CD4-positive, alpha-beta T cell treated with Interleukin-6 for 4 hours (primary cell): Measurements from ENCODE around the gene STAG2.
A peak's percentile ranks its signal among the peaks of the same experiment; 100 is the strongest.
"Not testable (repeated sequence)": the region's sequence is repeated elsewhere in the genome, so short reads cannot be mapped to it uniquely, and the experiment has no call there.

Experiments used
- DNase-seq: peaks from one replicate; pipeline ENCODE4 v3.0.0-alpha.2; 2020; ENCODE audit warnings: mixed read lengths

Gene STAG2

DNA sequence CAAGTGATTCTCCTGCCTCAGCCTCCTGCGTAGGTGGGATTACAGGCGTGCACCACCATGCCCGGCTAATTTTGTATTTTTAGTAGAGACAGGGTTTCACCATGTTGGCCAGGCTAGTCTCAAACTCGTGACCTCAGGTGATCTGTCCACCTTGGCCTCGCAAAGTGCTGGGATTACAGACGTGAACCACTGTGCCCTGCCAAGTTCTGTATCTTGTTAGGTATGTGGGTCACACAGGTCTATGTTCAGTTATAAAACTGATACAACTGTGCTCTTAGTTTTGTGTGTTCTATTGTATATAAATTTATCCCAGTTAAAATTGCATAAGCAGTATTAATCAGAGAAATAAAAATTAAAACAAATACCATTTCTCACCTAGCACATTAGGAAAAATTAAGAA lies 122.9 kb downstream of the STAG2 start:
- DNase-seq, result not testable (repeated sequence)

DNA sequence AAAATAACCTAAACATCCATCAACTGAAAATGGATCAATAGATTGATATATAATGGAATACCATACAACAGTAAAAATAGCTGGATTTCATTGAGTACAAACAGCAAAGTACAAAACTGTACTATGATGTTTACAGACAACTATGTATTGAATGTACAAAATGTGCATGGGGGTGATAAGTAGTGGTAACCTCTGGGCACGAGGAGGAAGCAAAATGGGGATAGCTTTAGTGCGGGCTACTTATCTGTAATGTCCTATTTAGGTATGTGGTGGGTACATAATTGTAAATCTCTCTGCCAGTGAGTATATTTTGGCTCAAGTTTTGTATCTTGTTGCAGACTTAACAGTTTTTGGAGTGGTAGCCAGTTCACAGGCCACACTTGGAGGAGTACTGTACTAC lies 123.6 kb downstream of the STAG2 start:
- DNase-seq, result no peak

DNA sequence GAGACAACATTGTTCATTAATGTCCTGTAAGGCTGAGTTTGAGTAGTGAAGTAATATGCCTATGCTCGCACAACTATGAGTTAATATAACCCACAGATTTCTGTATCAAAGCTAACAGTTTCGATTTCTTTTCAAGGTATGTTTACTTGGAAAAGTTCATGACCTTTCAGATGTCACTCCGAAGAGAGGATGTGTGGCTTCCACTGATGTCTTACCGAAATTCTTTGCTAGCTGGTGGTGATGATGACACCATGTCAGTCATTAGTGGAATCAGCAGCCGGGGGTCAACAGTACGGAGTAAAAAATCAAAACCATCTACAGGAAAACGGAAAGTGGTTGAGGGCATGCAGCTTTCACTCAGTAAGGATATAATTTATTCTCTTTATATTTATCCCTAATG lies 124.9 kb downstream of the STAG2 start:
- DNase-seq, result peak; percentile 37

DNA sequence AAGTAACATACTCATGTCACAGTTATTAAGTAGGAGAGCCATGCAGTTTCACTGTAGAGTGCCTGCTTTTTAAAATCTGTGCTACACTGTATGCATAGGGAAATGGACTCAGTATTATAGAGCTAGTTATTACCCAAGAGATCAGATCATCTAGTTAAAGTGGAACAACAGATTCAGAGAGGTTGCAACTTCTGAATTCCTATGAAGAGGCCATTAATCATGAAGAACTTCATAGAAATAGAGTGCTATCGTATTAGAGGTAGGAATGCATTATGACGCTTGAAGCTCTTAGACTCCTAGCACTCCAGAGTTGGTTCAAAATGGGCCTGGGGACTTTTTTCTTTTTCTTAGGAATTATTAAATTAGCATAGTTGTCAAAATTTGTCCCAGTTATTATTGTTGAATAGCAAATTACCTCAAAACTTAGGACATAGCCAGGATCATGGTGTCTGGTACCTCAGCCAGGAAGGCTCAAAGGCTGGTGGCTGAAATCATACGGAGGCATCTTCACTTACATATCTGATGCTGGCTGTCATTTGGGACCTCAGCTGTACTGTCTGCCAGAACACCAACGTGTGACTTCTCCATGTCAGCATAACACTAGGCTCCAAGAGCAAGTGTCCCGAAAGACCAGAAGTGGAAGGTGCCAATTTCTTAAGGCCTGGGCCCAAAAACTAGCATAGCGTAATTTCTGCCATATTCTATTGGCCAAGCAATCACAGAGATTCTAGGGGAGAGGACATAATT lies 125.7 kb downstream of the STAG2 start:
- no peak for DNase-seq

DNA sequence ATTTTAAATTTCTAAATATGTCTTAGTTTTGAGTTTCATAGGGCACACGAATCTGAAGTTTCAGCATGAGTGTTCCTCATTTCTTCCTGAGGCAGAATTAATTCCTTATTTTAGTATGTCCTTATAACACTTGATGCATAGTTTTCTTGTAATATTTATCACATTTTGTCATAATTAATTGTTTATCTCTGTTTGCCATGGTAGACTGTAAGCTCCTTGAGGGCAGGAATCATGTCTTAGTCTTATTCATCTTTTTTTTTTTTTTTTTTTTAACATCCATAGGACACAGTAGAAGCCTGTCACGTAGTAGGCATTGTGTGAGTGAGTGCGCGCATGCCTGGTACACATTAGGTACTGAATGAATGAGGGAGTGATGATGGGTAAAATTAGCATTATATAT lies 131.7 kb downstream of the STAG2 start:
- no peak for DNase-seq

DNA sequence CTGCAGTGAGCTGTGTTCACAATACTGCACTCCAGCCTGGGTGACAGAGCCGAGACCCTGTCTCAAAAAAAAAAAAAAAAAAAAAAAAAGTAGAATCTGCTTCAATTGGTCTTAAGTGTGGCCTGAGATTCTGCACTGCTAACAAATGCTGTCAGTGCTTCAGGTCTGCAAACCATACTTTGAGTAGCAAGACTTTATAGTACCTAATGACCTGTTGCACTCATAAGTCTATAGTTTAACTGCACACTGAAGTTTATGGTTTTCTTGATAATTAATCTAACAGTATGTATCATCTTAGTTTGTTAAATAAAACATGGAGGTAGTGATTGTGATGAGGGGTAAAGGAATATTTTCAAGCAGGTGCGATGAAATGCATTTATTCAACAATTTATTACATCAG lies 135.6 kb downstream of the STAG2 start:
- DNase-seq, result no peak

DNA sequence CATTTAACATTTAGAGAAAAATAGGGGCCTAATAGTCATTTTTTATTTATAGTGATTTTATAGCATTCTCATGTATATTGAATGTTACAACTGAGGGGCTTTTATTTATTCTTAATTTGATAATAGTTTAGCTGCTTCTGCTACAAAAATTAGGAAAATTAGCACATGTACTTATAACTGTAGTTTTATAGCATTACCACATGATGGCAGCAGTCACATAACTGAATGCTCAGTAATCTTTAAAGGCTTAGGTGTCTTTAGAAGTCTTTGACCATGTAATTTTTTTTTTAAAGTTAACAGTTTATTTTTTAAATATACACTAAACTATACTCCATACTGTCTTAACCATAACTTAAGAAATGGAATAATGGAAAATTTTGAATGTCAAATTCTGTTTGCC lies 136.6 kb downstream of the STAG2 start:
- DNase-seq, result no peak

DNA sequence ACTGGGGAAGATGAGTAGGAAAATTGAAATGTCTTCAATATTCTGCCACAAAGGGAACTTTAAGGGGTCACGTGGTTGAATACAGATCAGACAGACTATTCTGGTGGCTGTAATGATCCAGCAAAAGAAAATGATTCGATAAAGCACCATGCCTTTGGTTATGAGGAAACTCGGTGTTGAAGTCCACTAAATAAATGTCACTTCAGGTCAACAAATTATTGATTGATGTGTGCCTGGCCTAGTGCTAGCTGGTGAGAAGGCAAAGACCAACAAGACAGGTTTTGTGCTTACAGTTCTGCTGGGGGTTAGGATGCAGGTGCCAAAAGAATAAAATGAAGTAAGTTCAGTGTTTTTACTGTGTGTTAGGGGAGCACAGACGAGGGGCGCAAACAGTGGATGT lies 142.5 kb downstream of the STAG2 start:
- DNase-seq, result no peak

DNA sequence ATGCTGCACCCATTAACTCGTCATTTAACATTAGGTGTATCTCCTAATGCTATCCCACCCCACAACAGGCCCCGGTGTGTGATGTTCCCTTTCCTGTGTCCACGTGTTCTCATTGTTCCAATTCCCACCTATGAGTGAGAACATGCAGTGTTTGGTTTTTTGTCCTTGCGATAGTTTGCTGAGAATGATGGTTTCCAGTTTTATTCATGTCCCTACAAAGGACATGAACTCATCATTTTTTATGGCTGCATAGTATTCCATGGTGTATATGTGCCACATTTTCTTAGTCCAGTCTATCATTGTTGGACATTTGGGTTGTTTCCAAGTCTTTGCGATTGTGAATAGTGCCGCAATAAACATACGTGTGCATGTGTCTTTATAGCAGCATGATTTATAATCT lies 143.0 kb downstream of the STAG2 start:
- DNase-seq, result not testable (repeated sequence)

DNA sequence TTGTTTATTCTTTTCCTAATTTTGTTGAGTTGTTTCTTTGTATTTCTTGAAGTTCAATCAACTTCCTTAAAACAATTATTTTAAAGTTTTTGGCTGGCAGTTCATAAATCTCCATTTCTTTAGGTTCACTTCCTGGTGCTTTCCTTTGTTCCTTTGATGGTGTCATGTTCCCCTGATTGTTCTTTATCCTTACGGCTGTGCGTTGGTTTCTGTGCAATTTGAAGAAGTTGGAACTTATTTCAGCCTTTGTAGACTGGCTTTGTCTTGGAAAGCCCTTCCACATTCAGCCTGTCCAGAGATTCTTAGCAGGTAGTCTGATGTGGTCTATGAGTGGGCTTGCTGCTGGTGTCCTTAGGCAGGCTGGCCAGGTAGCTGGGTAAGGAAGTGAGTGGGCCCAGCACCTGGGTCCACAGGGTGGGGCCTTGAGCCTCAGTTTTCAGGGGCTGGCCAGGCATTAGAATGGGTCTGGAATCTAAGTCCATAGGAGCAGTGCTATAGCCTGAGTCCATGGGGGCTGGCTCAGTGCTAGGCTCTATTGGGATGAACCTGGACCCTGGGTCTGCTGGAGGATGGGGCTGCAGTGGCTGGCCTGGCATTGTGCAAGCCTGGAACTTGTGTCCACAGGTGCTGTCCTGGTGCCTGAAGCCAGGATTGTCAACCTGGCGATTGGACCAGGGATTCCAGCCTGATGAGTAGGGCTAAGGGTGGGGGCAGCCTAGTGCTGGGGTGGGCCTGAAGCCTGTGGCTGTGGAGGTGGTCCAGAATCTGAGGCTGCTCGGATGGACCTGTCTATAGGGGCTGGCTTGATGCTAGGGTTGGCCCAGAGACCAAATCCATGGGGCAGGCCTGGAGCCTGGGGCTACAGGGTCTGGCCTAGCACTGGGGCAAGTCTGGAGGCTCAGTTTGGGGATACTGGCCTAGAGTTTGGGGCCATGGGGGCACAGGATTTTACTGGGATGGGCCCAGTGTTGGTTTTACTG lies 152.4 kb downstream of the STAG2 start:
- no peak for DNase-seq

DNA sequence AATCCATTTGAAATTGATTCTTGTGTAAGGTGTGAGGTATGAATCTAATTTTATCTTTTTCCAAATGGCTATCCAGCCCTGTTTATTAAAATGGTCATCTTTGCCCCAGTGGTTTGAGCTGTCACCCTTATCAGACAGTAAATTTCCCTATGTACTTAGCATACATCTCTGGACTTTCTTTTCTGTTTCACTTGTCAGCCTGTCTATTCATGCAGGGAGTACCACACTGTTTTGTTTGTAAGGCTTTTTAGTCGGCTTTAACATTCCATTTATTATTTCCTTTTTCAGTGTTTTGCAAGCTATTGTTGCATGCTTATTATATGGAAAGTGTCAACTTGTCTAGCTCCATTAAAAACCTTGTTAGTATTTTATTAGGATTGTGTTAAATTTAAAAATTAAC lies 155.8 kb downstream of the STAG2 start:
- DNase-seq, result no peak

DNA sequence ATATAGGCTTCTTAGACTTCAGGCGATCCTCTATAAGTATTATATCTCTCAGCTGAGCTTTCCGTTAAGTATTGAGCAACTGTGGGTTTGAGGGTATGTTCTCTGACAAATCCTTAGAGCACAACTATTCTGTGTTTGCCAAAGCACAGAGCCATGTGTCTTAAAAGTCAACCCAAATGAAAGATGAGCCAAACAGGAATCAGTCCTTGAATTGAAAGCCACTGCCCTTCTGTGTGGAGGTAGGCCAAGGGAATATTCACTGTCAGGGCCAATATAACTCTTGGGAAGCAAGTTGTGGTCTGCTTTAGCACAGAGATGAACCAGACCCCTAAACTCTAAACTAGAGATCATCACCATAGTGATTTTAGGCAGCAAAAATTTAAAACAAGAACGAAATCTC lies 164.0 kb downstream of the STAG2 start:
- DNase-seq, result no peak

DNA sequence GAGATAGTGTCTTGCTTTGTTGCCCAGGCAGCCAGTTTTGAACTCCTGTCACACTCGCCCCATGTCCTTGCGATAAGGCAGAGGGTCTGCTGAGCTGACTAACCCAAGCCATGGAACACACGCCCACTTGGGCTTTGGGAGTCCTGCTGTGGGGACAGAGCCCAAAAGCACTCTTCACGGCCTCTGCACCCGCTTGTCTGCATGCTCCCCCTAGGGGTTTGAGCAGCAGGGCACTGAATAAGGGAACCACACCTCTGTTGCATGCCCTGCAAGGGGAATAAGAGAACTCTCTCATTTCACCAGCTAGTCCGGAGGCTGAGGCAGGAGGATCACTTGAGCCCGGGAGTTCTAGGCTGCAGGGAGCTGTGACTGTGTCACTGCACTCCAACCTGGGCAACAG lies 166.0 kb downstream of the STAG2 start:
- DNase-seq, result no peak

DNA sequence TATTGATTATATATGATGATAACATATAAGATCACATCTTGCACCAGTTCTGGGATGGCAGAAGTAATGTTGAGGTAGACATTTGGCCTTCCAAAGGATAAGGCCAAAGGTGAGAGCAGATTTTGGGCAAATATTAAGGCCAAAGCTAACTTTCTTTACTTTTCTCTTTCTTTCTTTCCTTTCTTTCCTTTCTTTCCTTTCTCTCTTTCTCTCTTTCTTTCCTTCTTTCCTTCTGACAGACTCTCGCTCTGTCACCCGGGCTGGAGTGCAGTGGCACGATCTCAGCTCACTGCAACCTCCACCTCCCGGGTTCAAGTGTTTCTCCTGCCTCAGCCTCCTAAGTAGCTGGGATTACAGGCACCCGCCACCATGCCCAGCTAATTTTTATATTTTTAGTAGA lies 170.9 kb downstream of the STAG2 start:
- not testable (repeated sequence) for DNase-seq

DNA sequence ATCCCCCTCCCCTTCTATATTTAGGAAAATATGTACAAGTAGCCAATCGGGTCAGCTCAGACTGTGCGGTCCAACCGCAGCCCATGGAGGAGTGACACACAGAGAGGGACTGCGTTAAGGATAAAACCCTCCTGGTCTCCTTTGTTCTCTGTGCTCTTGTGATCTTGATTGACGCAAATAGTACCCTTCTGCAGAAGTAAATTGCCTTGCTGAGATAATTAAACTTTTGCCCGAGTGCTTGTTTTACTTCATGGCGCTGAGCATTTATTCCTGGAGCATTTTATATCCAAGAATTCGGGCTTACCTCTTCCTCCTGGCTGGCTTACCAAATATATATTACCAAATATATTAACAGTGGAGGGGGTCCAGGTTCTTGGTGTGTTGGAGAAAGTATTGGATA lies 184.2 kb downstream of the STAG2 start:
- no peak for DNase-seq

DNA sequence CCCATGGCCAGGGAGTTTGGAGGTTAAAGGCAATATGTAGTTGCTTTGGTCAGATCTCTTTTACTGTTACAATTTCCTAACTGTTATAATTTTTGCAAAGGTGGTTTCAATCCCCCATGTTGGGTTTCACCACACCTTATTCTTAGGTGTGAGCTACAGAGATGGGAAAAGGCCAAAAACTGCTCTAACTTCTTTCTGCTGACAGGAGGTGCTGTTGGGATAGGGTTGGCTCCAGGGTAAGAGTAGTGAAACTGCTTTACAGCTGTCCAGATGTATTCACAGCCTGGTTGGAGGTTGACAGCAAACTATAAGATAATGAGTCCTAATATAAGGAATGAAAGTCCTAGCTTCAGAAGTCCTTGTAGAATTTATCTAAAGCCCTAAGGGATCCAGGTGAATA lies 189.7 kb downstream of the STAG2 start:
- no peak for DNase-seq
